H1 (cell line): ENCODE results near the gene BCL2L12. TPM values are rescaled to one million over a fixed set of nuclear protein-coding genes. Genes with fewer than 3 reads are reported as not detected.

Experiments
- CTCF ChIA-PET: fragments of 300-600 bp; sonication (Branson Sonifier 250); formaldehyde crosslinking; loops from one replicate; lab custom pipeline; 2021; ENCODE audit not compliant: partially characterized antibody; lab: Charles Lee
- POLR2A ChIA-PET: fragments of 300-600 bp; sonication (Branson Sonifier 250); formaldehyde crosslinking; loops from one replicate; lab custom pipeline; 2021; ENCODE audit warnings: inconsistent platforms; ENCODE audit not compliant: partially characterized antibody; lab: Charles Lee
- DNase-seq, 2 experiments: peaks; one replicate each; pipeline versions ENCODE4 v3.0.0 to v3.0.0-alpha.2; 2010 to 2022; ENCODE audit warnings: low spot score in 2 of 2, low read depth in 1 of 2, mixed read lengths in 1 of 2
- FAIRE-seq: peaks from 2 replicates; lab custom pipeline; 2011; peaks lifted over from hg19 to GRCh38; lab: Jason Lieb, UNC
- H2AFZ ChIP-seq: 2 replicates; pipeline ENCODE4 v1.8.1; 2012; ENCODE audit warnings: low read length, inconsistent platforms
- H2AK5ac ChIP-seq: 2 replicates; pipeline ENCODE4 v1.6.1; 2013; ENCODE audit warnings: low read depth, low read length
- H2BK120ac ChIP-seq: replicated peaks from 2 replicates; pipeline ENCODE3; 2013; ENCODE audit warnings: low read depth, low read length, inconsistent platforms
- H2BK12ac ChIP-seq: 2 replicates; pipeline ENCODE4 v1.6.1; 2013; ENCODE audit warnings: low read depth, low read length
- H2BK15ac ChIP-seq: 2 replicates; pipeline ENCODE4 v1.6.1; 2013; ENCODE audit warnings: low read length
- H2BK20ac ChIP-seq: 2 replicates; pipeline ENCODE4 v1.6.1; 2013; ENCODE audit warnings: low read length
- H2BK5ac ChIP-seq: 2 replicates; pipeline ENCODE4 v1.6.1; 2013; ENCODE audit warnings: low read depth, low read length
- H3K14ac ChIP-seq: 2 replicates; pipeline ENCODE4 v1.6.1; 2013; ENCODE audit warnings: inconsistent platforms; ENCODE audit not compliant: insufficient read length
- H3K18ac ChIP-seq: 2 replicates; pipeline ENCODE4 v1.6.1; 2013; ENCODE audit warnings: low read length; ENCODE audit errors: extremely low read depth
- H3K23ac ChIP-seq: 2 replicates; pipeline ENCODE4 v1.6.1; 2013; ENCODE audit warnings: inconsistent platforms; ENCODE audit not compliant: insufficient read length
- H3K23me2 ChIP-seq: 2 replicates; pipeline ENCODE4 v1.6.1; 2013; ENCODE audit warnings: low read depth, low read length
- H3K27ac ChIP-seq: 2 replicates; pipeline ENCODE4 v1.6.1; 2011; ENCODE audit warnings: low read depth, low read length, inconsistent platforms
- H3K27me3 ChIP-seq, 4 experiments: replicated peaks in 1 of 4; 1 replicate in 1 of 4; 2 replicates in 3 of 4; pipeline versions ENCODE4 v1.6.1 to v1.8.1; 2011 to 2013; ENCODE audit warnings: low read length in 3 of 4, mild to moderate bottlenecking in 3 of 4, inconsistent platforms in 2 of 4, mixed read lengths in 2 of 4, moderate library complexity in 1 of 4; ENCODE audit not compliant: control insufficient read depth in 3 of 4, insufficient read depth in 3 of 4; ENCODE audit errors: extremely low read depth in 1 of 4
- H3K36me3 ChIP-seq, 4 experiments: 2 replicates each; pipeline versions ENCODE4 v1.6.1 to v1.8.1; 2011 to 2013; ENCODE audit warnings: mild to moderate bottlenecking in 4 of 4, low read length in 3 of 4, moderate library complexity in 2 of 4, control low read depth in 1 of 4, inconsistent platforms in 1 of 4; ENCODE audit not compliant: insufficient read depth in 4 of 4, control insufficient read depth in 2 of 4
- H3K4ac ChIP-seq: replicated peaks from 2 replicates; pipeline ENCODE3; 2013; ENCODE audit warnings: low read length, low read depth, mixed read lengths, inconsistent platforms; ENCODE audit not compliant: insufficient read length
- H3K4me1 ChIP-seq, 4 experiments: replicated peaks in 1 of 4; 1 replicate in 1 of 4; 2 replicates in 3 of 4; pipeline versions ENCODE4 v1.6.1 to v1.8.1; 2011 to 2013; ENCODE audit warnings: low read length in 3 of 4, inconsistent platforms in 2 of 4, mixed read lengths in 1 of 4; ENCODE audit not compliant: insufficient read depth in 4 of 4, control insufficient read depth in 3 of 4
- H3K4me2 ChIP-seq, 2 experiments: 2 replicates each; pipeline versions ENCODE4 v1.6.1 to v1.8.1; 2011 to 2013; ENCODE audit warnings: low read depth in 2 of 2, low read length in 2 of 2, control low read depth in 1 of 2, inconsistent platforms in 1 of 2, mild to moderate bottlenecking in 1 of 2; ENCODE audit not compliant: insufficient read depth in 1 of 2
- H3K4me3 ChIP-seq, 4 experiments: fragments of 200-600, 300-600 bp in 1 of 4; sonication (generic), shearing (Covaris generic), sonication (Bioruptor Twin) in 1 of 4; 2 replicates each; pipeline versions ENCODE4 v1.5.1 to v1.8.1; 2011 to 2016; ENCODE audit warnings: low read length in 4 of 4, low read depth in 3 of 4, control low read depth in 2 of 4, inconsistent platforms in 2 of 4, mild to moderate bottlenecking in 2 of 4, mixed read lengths in 1 of 4, moderate library complexity in 1 of 4; ENCODE audit not compliant: insufficient read depth in 2 of 4; ENCODE audit errors: extremely low read depth in 1 of 4
- H3K56ac ChIP-seq: replicated peaks from 2 replicates; pipeline ENCODE3; 2013; ENCODE audit warnings: low read depth, mild to moderate bottlenecking, mixed read lengths, low read length, inconsistent platforms; ENCODE audit not compliant: insufficient read length
- H3K79me1 ChIP-seq: 2 replicates; pipeline ENCODE4 v1.6.1; 2013; ENCODE audit warnings: low read depth, low read length, control low read depth
- H3K79me2 ChIP-seq, 2 experiments: 2 replicates each; pipeline versions ENCODE4 v1.6.1 to v1.8.1; 2012 to 2013; ENCODE audit warnings: low read length in 2 of 2, mild to moderate bottlenecking in 2 of 2, inconsistent platforms in 1 of 2; ENCODE audit not compliant: insufficient read depth in 2 of 2, control insufficient read depth in 1 of 2
- H3K9ac ChIP-seq, 4 experiments: replicated peaks in 1 of 4; 1 replicate in 1 of 4; 2 replicates in 3 of 4; pipeline versions ENCODE4 v1.6.1 to v1.8.1; 2011 to 2013; ENCODE audit warnings: low read depth in 3 of 4, low read length in 3 of 4, control low read depth in 2 of 4, mild to moderate bottlenecking in 2 of 4, moderate library complexity in 2 of 4, inconsistent platforms in 1 of 4; ENCODE audit errors: extremely low read depth in 1 of 4
- H3K9me3 ChIP-seq, 2 experiments: 2 replicates each; pipeline versions ENCODE4 v1.6.1 to v1.8.1; 2012 to 2013; ENCODE audit warnings: mild to moderate bottlenecking in 2 of 2, moderate library complexity in 2 of 2, control low read depth in 1 of 2, inconsistent platforms in 1 of 2, low read depth in 1 of 2, low read length in 1 of 2, mixed read lengths in 1 of 2; ENCODE audit not compliant: insufficient read depth in 2 of 2
- H4K20me1 ChIP-seq, 2 experiments: replicated peaks in 1 of 2; 2 replicates each; pipeline versions ENCODE3 to v1.8.1; 2011 to 2013; ENCODE audit warnings: inconsistent platforms in 2 of 2, low read length in 2 of 2, mild to moderate bottlenecking in 1 of 2; ENCODE audit not compliant: insufficient read depth in 2 of 2, control insufficient read depth in 1 of 2
- H4K5ac ChIP-seq: 2 replicates; pipeline ENCODE4 v1.6.1; 2013; ENCODE audit warnings: low read length, low read depth, mixed read lengths, inconsistent platforms; ENCODE audit not compliant: insufficient read length
- H4K8ac ChIP-seq: 2 replicates; pipeline ENCODE4 v1.8.0; 2013; ENCODE audit warnings: mild to moderate bottlenecking, moderate library complexity, low read length, inconsistent platforms; ENCODE audit not compliant: insufficient read depth; ENCODE audit errors: extremely low read depth
- H4K91ac ChIP-seq: replicated peaks from 2 replicates; pipeline ENCODE3; 2013; ENCODE audit warnings: low read length, mixed read lengths, inconsistent platforms; ENCODE audit not compliant: insufficient read length
- CHD2 ChIP-seq: IDR thresholded peaks from 2 replicates; pipeline ENCODE4 v1.6.1; 2012; ENCODE audit warnings: low read length, improper control_type of control experiment
- HDAC2 ChIP-seq, 2 experiments: fragments of 300-600 bp in 1 of 2; sonication (generic) in 1 of 2; IDR thresholded peaks; 2 replicates each; pipeline ENCODE4 v1.6.1; 2011 to 2012; ENCODE audit warnings: low read depth in 2 of 2, low read length in 2 of 2, mild to moderate bottlenecking in 2 of 2, moderate library complexity in 2 of 2, borderline replicate concordance in 1 of 2, inconsistent platforms in 1 of 2
- KDM4A ChIP-seq: IDR thresholded peaks from one replicate; pipeline ENCODE4 v1.7.1; 2012; ENCODE audit warnings: low read depth, mild to moderate bottlenecking, moderate library complexity, low read length, inconsistent platforms; ENCODE audit not compliant: severe bottlenecking
- POU5F1 ChIP-seq: IDR thresholded peaks from 2 replicates; pipeline ENCODE4 v1.6.1; 2011; ENCODE audit warnings: low read depth, mild to moderate bottlenecking, low read length, moderate library complexity
- SAP30 ChIP-seq: fragments of 300-600 bp; sonication (generic); IDR thresholded peaks from 2 replicates; pipeline ENCODE4 v1.7.1; 2012; ENCODE audit warnings: low read length, moderate library complexity, mild to moderate bottlenecking, inconsistent platforms; ENCODE audit not compliant: insufficient read depth, insufficient replicate concordance
- SIN3A ChIP-seq, 2 experiments: IDR thresholded peaks in 1 of 2; conservative IDR thresholded peaks in 1 of 2; 2 replicates each; pipeline ENCODE4 v1.6.1; 2011 to 2012; ENCODE audit warnings: low read length in 2 of 2, improper control_type of control experiment in 1 of 2, low read depth in 1 of 2, mild to moderate bottlenecking in 1 of 2
- SP1 ChIP-seq: IDR thresholded peaks from 2 replicates; pipeline ENCODE4 v1.6.1; 2011; ENCODE audit warnings: low read depth, low read length
- TCF12 ChIP-seq: IDR thresholded peaks from 2 replicates; pipeline ENCODE4 v1.6.1; 2011; ENCODE audit warnings: low read depth, mild to moderate bottlenecking, low read length
- YY1 ChIP-seq: IDR thresholded peaks from 2 replicates; pipeline ENCODE4 v1.6.1; 2011; ENCODE audit warnings: low read depth, mild to moderate bottlenecking, low read length
- WGBS, 2 experiments: shearing (Covaris generic) in 1 of 2; methylation state at CpG; one replicate each; pipeline versions ENCODE4 v1.1.6 to v1.1.7; 2013 to 2015; ENCODE audit warnings: low lambda C conversion rate in 2 of 2, mixed read lengths in 2 of 2, inconsistent platforms in 1 of 2, low coverage in 1 of 2, missing lambda C conversion rate in 1 of 2; ENCODE audit not compliant: insufficient replicate concordance in 2 of 2, insufficient coverage in 1 of 2, insufficient read length in 1 of 2; ENCODE audit errors: extremely low coverage in 1 of 2, missing lambda C conversion rate in 1 of 2; 5-methylcytosine and 5-hydroxymethylcytosine counted together
- polyA plus RNA-seq, 7 experiments: library from polyadenylated mRNA; depleted of rRNA in 3 of 7; stranded (reverse) in 5 of 7; unstranded in 2 of 7; fragments of >200 nt in 5 of 7; fragments of 200-250 nt in 2 of 7; gene quantifications; 1 replicate in 5 of 7; 2 replicates in 1 of 7; 4 replicates in 1 of 7; pipeline versions ENCODE4 v1.2.1 to v1.2.3, GENCODE V29; 2011 to 2013; ENCODE audit warnings: missing spikeins in 2 of 7, mixed read lengths in 2 of 7
- total RNA-seq: library from RNA; stranded (reverse); fragmentation: NEBNext Ultra II Directional; extraction: Animal tissue kit (Norgen Biotek cat#: 25700); gene quantifications from 2 replicates; pipeline ENCODE4 v1.2.1, GENCODE V29; 2021

The BCL2L12 gene
- total and polyA plus RNA-seq, 2 of the 8 experiments (the other 6 are each of a cell fraction or from before 2014, with no cell fraction given): 126 to 209 TPM

DNA sequence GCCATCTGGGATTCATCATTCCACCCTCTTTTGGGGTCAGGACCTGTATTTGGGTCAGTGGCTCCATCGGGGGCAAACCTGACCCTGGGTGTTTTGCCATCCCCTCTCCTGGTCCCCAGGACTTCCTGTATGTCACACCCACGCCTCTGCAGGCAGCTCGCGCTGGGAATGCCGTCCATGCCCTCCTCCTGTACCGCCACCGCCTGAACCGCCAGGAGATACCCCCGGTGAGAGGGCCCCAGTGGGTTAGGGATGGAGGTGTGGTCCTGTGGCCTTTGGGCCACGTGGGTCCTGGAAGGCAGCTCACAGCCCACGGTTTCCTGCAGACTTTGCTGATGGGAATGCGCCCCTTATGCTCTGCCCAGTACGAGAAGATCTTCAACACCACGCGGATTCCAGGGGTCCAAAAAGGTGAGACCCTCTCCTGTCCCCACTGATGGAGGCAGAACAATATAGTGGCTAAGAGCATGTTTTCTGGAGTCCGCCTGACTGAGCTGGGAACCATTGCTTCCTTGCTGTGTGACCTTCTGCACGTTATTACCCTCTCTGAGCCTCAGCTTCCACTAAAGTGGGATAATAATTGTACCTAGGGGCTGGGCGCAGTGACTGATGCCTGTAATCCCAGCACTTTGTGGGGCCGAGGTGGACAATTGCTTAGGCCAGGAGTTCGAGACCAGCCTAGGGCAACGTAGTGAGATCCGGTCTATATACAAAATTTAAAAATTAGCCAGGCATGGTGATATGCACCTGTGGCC lies 39.3 kb downstream of the BCL2L12 start:
- H3K23ac ChIP-seq: no peak overlapping the region
- no peak overlapping the region for H3K18ac ChIP-seq
- no peak overlapping the region for H3K4me2 ChIP-seq
- H3K4me1 ChIP-seq: no peaks in the 10 kb centered on the region
- H4K8ac ChIP-seq: no peak overlapping the region
- H3K9ac ChIP-seq: no peak overlapping the region
- H2AFZ ChIP-seq: no peak overlapping the region
- H3K27ac ChIP-seq: no peak overlapping the region
- H4K20me1 ChIP-seq: peaks cover 0 to 2% of the 10 kb centered on the region in 2 experiments
- no peak overlapping the region for H4K91ac ChIP-seq
- no peak overlapping the region for H3K56ac ChIP-seq
- H3K27me3 ChIP-seq: no peaks in the 10 kb centered on the region
- H3K4ac ChIP-seq: no peak overlapping the region
- H3K79me2 ChIP-seq: no peaks in the 10 kb centered on the region; a peak in 1 of 4 replicates
- 91% methylated on average over 22 of the region's 22 CpGs; no CpG with 5 or more reads in 1 of the 2 experiments for WGBS, 2 experiments
- H3K9me3 ChIP-seq: no peaks in the 10 kb centered on the region
- FAIRE-seq (no peak), DNase-seq (no peak)
- no peak overlapping the region for H2BK12ac ChIP-seq
- H3K36me3 ChIP-seq: peaks cover 10 to 32% (median 21%) of the 10 kb centered on the region in 4 experiments; a peak in 7 of 8 replicates
- H2BK120ac ChIP-seq: no peak overlapping the region
- H2AK5ac ChIP-seq: no peak overlapping the region
- H2BK15ac ChIP-seq: no peak overlapping the region
- CTCF ChIA-PET: interaction anchor here (2.3 kb wide), 1 partner anchor 12 kb away, joined by 13 read pairs; no protein-coding TSS in a partner anchor
- TF ChIP-seq TCF12 (no peak), POU5F1 (no peak), CHD2 (no peak), KDM4A (no peak), YY1 (no peak), SAP30 (no peak), SIN3A (conservative IDR thresholded peaks at IDR 0.05 in 1 of 2, IDR thresholded peaks at IDR 0.05 in 1 of 2; ENCODE audit: low read depth in 1 of 2, low read length in 2 of 2) (no peak), HDAC2 (IDR thresholded peaks at IDR 0.05; ENCODE audit: borderline replicate concordance in 1 of 2, low read depth in 2 of 2, low read length in 2 of 2) (no peak), SP1 (no peak)
- H3K14ac ChIP-seq: no peak overlapping the region
- H3K23me2 ChIP-seq: peaks cover 6% of the 10 kb centered on the region; the same call in 1 of the 2 replicates
- H4K5ac ChIP-seq: no peak overlapping the region
- H2BK20ac ChIP-seq: no peak overlapping the region
- H3K79me1 ChIP-seq: no peaks in the 10 kb centered on the region
- H3K4me3 ChIP-seq: no peak overlapping the region
- H2BK5ac ChIP-seq: no peak overlapping the region
- POLR2A ChIA-PET: interaction anchor here (0.9 to 3.4 kb wide), 5 partner anchors 9 to 29 kb away, joined by 3 to 14 read pairs (median 4); partner anchors contain the start of gene CPT1C
